Measurements from ENCODE around the gene FHL2.

Gene FHL2

DNA sequence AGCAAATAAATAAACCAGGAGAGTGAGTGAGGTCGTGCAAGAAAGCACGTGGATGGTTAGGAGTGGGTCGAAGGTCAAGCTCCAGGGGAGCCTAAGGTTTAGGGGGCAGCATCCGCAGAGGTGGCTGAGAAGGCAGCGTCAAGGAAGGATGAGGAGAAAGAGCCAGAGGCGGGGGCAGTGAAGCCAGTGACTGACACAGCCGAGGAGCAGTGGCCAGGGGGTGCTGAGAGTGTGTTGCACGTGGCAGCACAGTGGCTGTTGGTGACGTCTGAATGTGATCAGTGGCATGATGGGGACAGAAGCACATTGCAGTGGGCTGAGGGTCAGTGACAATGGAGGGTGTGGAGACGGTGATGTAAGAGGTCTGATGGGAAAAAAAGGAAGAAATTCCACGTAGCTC, 13.7 kb upstream of the FHL2 start:
- H3K4me3 ChIP-seq = no peak overlapping the region
- H3K4me1 ChIP-seq = no peaks in the 10 kb centered on the region
- H3K27me3 ChIP-seq (ENCODE audit: low read depth) = no peaks in the 10 kb centered on the region; the same call in 1 of the 2 replicates
- in situ Hi-C loops (cut with MboI; ENCODE audit: low sequenced_read_pairs) = no loop called here
- no peaks in the 10 kb centered on the region for H3K9me3 ChIP-seq
- no peaks in the 10 kb centered on the region for H3K36me3 ChIP-seq (replicated peaks)
- no peak for DNase-seq (ENCODE audit: low spot score in 2 of 2)

- H3K9me3 ChIP-seq = no peaks in the 10 kb centered on the region
- H3K27me3 ChIP-seq (ENCODE audit: low read depth) = no peaks in the 10 kb centered on the region; the same call in 1 of the 2 replicates
- H3K4me1 ChIP-seq = no peaks in the 10 kb centered on the region
- no peaks in the 10 kb centered on the region for H3K36me3 ChIP-seq (replicated peaks)
- H3K4me3 ChIP-seq = no peak overlapping the region
- DNase-seq (ENCODE audit: low spot score in 2 of 2) = no peak
- in situ Hi-C loops (cut with MboI; ENCODE audit: low sequenced_read_pairs) = no loop called here
Observed at GRCh38 chr2:105411720-105412407, 13.0 kb upstream of the FHL2 start.

DNA sequence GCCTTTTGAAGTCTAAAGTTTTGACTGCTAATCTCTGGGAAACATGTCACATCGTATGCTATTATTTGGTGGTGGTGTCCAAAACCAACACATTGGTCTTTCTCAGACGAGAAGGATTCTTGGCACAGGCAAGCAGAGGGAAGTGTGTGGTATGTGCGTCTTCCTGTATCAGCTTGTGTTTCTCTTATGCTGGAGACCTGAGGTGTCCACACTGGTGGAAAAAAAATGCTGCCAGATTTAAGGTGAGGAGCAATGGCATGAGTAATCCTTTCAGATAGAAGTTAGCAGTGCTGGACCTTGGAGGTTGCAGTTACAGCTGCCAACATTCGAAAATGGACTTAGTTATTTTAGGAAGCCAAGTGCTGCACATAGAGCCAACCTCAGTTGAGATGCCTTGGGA, 11.7 kb upstream of the FHL2 start:
- no peak for DNase-seq (ENCODE audit: low spot score in 2 of 2)
- no peaks in the 10 kb centered on the region for H3K36me3 ChIP-seq (replicated peaks)
- in situ Hi-C loops (cut with MboI; ENCODE audit: low sequenced_read_pairs) = no loop called here

GRCh38 chr2:105409717-105410116, 10.9 kb upstream of the FHL2 start:
- no peaks in the 10 kb centered on the region for H3K4me1 ChIP-seq
- H3K9me3 ChIP-seq = no peaks in the 10 kb centered on the region
- H3K27me3 ChIP-seq (ENCODE audit: low read depth) = no peaks in the 10 kb centered on the region
- H3K4me3 ChIP-seq = no peak overlapping the region
- in situ Hi-C loops (cut with MboI; ENCODE audit: low sequenced_read_pairs) = no loop called here
- DNase-seq (ENCODE audit: low spot score in 2 of 2) = no peak
- no peaks in the 10 kb centered on the region for H3K36me3 ChIP-seq (replicated peaks)

More for the DNA sequence above, 11.7 kb upstream of the FHL2 start:
- no peaks in the 10 kb centered on the region for H3K4me1 ChIP-seq
- H3K4me3 ChIP-seq = no peak overlapping the region
- H3K27me3 ChIP-seq (ENCODE audit: low read depth) = no peaks in the 10 kb centered on the region; the same call in 1 of the 2 replicates
- H3K9me3 ChIP-seq = no peaks in the 10 kb centered on the region

- no peaks in the 10 kb centered on the region for H3K27me3 ChIP-seq (ENCODE audit: low read depth)
- no peaks in the 10 kb centered on the region for H3K4me1 ChIP-seq
- DNase-seq (ENCODE audit: low spot score in 2 of 2) = no peak
- no peaks in the 10 kb centered on the region for H3K9me3 ChIP-seq
- in situ Hi-C loops (cut with MboI; ENCODE audit: low sequenced_read_pairs) = no loop called here
- no peak overlapping the region for H3K4me3 ChIP-seq
- H3K36me3 ChIP-seq (replicated peaks) = no peaks in the 10 kb centered on the region
Observed at GRCh38 chr2:105407946-105408743, 9.3 kb upstream of the FHL2 start.

DNA sequence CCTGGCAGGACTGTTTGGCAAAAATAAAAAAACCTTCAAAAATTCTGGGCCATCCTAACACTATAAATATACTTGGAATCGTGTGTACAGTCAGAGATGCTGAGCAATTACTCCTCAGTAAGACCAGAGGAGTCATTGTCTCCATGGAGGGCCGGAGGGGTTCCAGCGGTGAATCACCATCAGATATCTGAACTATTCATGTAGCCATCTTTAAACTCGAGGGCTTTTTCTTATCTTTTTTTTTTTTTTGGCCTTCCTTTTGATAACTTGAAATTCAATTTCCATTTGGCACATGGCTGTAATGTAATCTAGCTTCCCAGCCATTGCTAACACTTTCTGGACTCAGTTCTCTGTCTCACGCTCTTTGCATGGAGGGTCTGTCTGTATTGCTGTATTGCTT, 7.4 kb upstream of the FHL2 start:
- no peak for DNase-seq (ENCODE audit: low spot score in 2 of 2)
- Histone ChIP-seq H3K4me1 (no peaks in the 10 kb centered on the region), H3K27me3 (ENCODE audit: low read depth) (no peaks in the 10 kb centered on the region), H3K9me3 (no peaks in the 10 kb centered on the region), H3K4me3 (no peak overlapping the region), H3K36me3 (replicated peaks) (no peaks in the 10 kb centered on the region)
- in situ Hi-C loops (cut with MboI; ENCODE audit: low sequenced_read_pairs) = no loop called here

- Histone ChIP-seq H3K27me3 (ENCODE audit: low read depth) (no peaks in the 10 kb centered on the region), H3K4me3 (no peak overlapping the region), H3K4me1 (no peaks in the 10 kb centered on the region), H3K9me3 (no peaks in the 10 kb centered on the region), H3K36me3 (replicated peaks) (no peaks in the 10 kb centered on the region)
- in situ Hi-C loops (cut with MboI; ENCODE audit: low sequenced_read_pairs) = no loop called here
- DNase-seq (ENCODE audit: low spot score in 2 of 2) = no peak
Observed at GRCh38 chr2:105405291-105405690, 6.4 kb upstream of the FHL2 start.

- in situ Hi-C loops (cut with MboI; ENCODE audit: low sequenced_read_pairs) = no loop called here
- H3K4me1 ChIP-seq = no peaks in the 10 kb centered on the region
Observed at GRCh38 chr2:105404736-105405135, 5.9 kb upstream of the FHL2 start.

GRCh38 chr2:105403783-105404698, 5.2 kb upstream of the FHL2 start:
- no peaks in the 10 kb centered on the region for H3K9me3 ChIP-seq
- in situ Hi-C loops (cut with MboI; ENCODE audit: low sequenced_read_pairs) = no loop called here
- H3K27me3 ChIP-seq (ENCODE audit: low read depth) = no peaks in the 10 kb centered on the region
- no peak for DNase-seq (ENCODE audit: low spot score in 2 of 2)
- no peaks in the 10 kb centered on the region for H3K36me3 ChIP-seq (replicated peaks)
- H3K4me3 ChIP-seq = no peak overlapping the region
- no peaks in the 10 kb centered on the region for H3K4me1 ChIP-seq

More at GRCh38 chr2:105404736-105405135, 5.9 kb upstream of the FHL2 start:
- Histone ChIP-seq H3K36me3 (replicated peaks) (no peaks in the 10 kb centered on the region), H3K27me3 (ENCODE audit: low read depth) (no peaks in the 10 kb centered on the region), H3K4me3 (no peak overlapping the region), H3K9me3 (no peaks in the 10 kb centered on the region)
- no peak for DNase-seq (ENCODE audit: low spot score in 2 of 2)

- in situ Hi-C loops (cut with MboI; ENCODE audit: low sequenced_read_pairs) = no loop called here
- H3K36me3 ChIP-seq (replicated peaks) = no peaks in the 10 kb centered on the region
- H3K4me1 ChIP-seq = no peaks in the 10 kb centered on the region
- H3K27me3 ChIP-seq (ENCODE audit: low read depth) = no peaks in the 10 kb centered on the region
- H3K9me3 ChIP-seq = no peaks in the 10 kb centered on the region
- H3K4me3 ChIP-seq = no peak overlapping the region
- DNase-seq (ENCODE audit: low spot score in 2 of 2) = no peak
Observed at GRCh38 chr2:105403241-105403782, 4.5 kb upstream of the FHL2 start.

GRCh38 chr2:105402809-105403208, 4.0 kb upstream of the FHL2 start:
- H3K27me3 ChIP-seq (ENCODE audit: low read depth) = no peaks in the 10 kb centered on the region
- no peaks in the 10 kb centered on the region for H3K4me1 ChIP-seq
- in situ Hi-C loops (cut with MboI; ENCODE audit: low sequenced_read_pairs) = no loop called here
- no peaks in the 10 kb centered on the region for H3K9me3 ChIP-seq
- H3K4me3 ChIP-seq = no peak overlapping the region
- DNase-seq (ENCODE audit: low spot score in 2 of 2) = no peak
- H3K36me3 ChIP-seq (replicated peaks) = no peaks in the 10 kb centered on the region

DNA sequence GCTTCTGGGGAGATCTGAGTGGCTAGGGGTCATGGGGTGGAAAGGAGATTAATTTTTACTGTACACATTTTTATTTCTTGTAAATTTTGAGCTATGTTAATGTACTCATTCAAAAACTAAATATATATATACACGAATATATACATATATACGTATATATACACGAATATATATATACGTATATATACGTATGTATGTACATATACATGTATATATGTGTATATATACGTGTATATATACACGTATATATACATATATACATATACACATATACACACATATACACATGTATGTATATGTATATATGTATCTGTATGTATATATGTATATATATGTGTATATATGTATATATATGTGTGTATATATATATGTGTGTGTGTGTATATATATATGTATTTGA, 3.0 kb upstream of the FHL2 start:
- H3K27me3 ChIP-seq (ENCODE audit: low read depth) = no peaks in the 10 kb centered on the region
- H3K9me3 ChIP-seq = no peaks in the 10 kb centered on the region
- in situ Hi-C loops (cut with MboI; ENCODE audit: low sequenced_read_pairs) = no loop called here
- no peaks in the 10 kb centered on the region for H3K36me3 ChIP-seq (replicated peaks)
- no peak for DNase-seq (ENCODE audit: low spot score in 2 of 2)
- peaks cover 5% of the 10 kb centered on the region for H3K4me1 ChIP-seq
- H3K4me3 ChIP-seq = no peak overlapping the region

GRCh38 chr2:105400138-105400540, 1.3 kb upstream of the FHL2 start:
- Histone ChIP-seq H3K9me3 (no peaks in the 10 kb centered on the region), H3K36me3 (replicated peaks) (peaks cover 6% of the 10 kb centered on the region; the same call in 1 of the 2 replicates), H3K27me3 (ENCODE audit: low read depth) (no peaks in the 10 kb centered on the region), H3K4me3 (no peak overlapping the region), H3K4me1 (peaks cover 5% of the 10 kb centered on the region)
- in situ Hi-C loops (cut with MboI; ENCODE audit: low sequenced_read_pairs) = no loop called here
- no peak for DNase-seq (ENCODE audit: low spot score in 2 of 2)
